HUES6 (cell line): ENCODE data around the gene NOS1AP.

Source experiments
- H3K27ac ChIP-seq: 2 replicates; pipeline ENCODE4 v1.7.0; 2013; ENCODE audit warnings: low read depth, mild to moderate bottlenecking, low read length, inconsistent platforms
- H3K27me3 ChIP-seq: 2 replicates; pipeline ENCODE4 v1.6.1; 2013; ENCODE audit warnings: low read length; ENCODE audit not compliant: control insufficient read depth, insufficient read depth
- H3K36me3 ChIP-seq: 2 replicates; pipeline ENCODE4 v1.6.1; 2013; ENCODE audit warnings: low read length; ENCODE audit not compliant: control insufficient read depth, insufficient read depth
- H3K4me1 ChIP-seq: 2 replicates; pipeline ENCODE4 v1.6.1; 2013; ENCODE audit warnings: low read length; ENCODE audit not compliant: control insufficient read depth, insufficient read depth
- H3K4me3 ChIP-seq: 2 replicates; pipeline ENCODE4 v1.5.1; 2013; ENCODE audit warnings: low read depth, low read length
- H3K9ac ChIP-seq: one replicate; pipeline ENCODE4 v1.6.1; 2013; ENCODE audit warnings: mild to moderate bottlenecking, low read length
- H3K9me3 ChIP-seq: 2 replicates; pipeline ENCODE4 v1.6.1; 2013; ENCODE audit warnings: low read depth, low read length; ENCODE audit not compliant: control insufficient read depth, insufficient read depth

Gene NOS1AP

DNA sequence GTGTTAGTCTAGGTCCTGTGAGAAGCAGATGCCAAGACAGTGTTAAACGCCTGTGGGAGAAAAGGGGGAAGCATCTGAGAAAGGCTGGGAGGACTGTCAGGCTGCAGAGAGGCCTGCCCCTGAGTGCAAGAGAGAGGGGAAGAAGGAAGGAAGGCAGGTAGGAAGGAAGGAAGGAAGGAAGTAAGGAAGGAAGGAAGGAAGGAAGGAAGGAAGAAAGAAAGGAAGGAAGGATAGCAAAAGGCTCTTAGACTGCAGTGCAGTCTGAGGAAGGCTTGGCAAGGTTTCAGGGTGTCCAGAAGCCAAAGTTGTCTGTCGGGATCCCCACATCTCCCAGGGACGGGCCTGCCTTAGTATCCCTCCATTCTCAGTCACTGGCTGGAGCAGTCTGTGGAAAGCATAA lies 224.5 kb downstream of the NOS1AP start:
- Histone ChIP-seq H3K27ac (no peak overlapping the region), H3K9ac (no peak overlapping the region), H3K4me3 (no peak overlapping the region)

DNA sequence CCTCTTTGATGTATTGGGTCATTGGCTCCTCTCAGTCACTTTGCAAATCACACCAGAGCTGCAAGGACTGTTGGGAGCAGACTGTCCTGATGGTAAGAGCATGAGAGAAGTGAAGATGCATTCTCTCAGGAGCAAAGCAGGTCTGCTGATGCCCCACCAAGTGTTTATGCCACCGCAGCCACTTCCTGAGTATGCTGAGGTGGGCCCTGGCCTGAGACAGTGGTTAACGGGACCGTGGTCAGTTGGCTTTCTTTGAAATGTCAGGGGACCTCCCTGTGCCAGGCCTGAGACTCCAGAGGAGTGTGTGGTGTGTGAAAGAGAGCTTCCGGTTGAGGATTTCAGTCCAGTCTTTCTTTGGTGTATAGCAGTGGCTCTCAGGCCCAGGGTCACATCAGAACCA lies 227.7 kb downstream of the NOS1AP start:
- H3K4me1 ChIP-seq: peaks cover 23% of the 10 kb centered on the region
- no peaks in the 10 kb centered on the region for H3K9me3 ChIP-seq
- no peak overlapping the region for H3K9ac ChIP-seq
- H3K27ac ChIP-seq: no peak overlapping the region
- no peaks in the 10 kb centered on the region for H3K27me3 ChIP-seq
- no peaks in the 10 kb centered on the region for H3K36me3 ChIP-seq
- H3K4me3 ChIP-seq: no peak overlapping the region

More for the DNA sequence above, 224.5 kb downstream of the NOS1AP start:
- Histone ChIP-seq H3K9me3 (no peaks in the 10 kb centered on the region), H3K36me3 (no peaks in the 10 kb centered on the region), H3K4me1 (peaks cover 15% of the 10 kb centered on the region), H3K27me3 (no peaks in the 10 kb centered on the region)

DNA sequence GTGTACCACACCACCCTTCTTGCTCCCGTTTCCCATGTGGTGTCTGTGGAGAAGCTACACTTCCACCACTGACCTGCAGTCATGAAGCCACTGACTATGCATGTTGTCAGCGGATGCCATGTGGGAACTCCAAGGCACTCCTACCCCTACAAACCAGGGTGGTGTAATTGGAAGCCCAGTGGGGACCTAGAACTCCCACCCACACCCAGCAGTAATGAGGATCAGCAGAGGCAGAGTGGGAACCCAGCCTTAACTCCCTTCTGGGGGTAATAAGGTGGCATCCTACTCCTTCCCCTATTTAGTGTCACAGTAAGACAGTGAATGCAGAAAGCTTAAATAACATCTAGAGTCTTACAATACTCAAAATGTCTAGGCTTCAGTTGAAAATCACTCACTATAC lies 228.8 kb downstream of the NOS1AP start:
- Histone ChIP-seq H3K36me3 (no peaks in the 10 kb centered on the region), H3K4me3 (no peak overlapping the region), H3K27ac (no peak overlapping the region), H3K27me3 (no peaks in the 10 kb centered on the region), H3K9me3 (no peaks in the 10 kb centered on the region), H3K4me1 (peaks cover 13% of the 10 kb centered on the region), H3K9ac (no peak overlapping the region)

DNA sequence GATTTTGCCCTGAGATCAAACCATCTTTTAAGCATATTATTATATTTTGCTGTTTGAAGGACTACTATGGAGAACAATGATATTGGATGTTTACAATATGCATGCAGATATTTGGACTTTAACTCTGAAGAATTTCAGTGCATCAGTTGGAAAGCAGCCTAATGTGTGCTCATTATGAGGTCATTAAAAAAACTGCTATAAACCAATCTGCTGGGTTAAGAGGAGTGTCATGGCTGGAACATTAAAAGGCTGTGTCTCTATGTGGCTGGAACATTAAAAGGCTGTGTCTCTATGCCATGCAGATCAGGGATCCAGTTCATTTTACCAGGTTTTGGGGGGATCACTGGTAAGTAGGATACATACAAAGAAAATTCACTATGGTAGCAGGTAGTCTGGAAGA lies 229.5 kb downstream of the NOS1AP start:
- no peaks in the 10 kb centered on the region for H3K9me3 ChIP-seq
- H3K36me3 ChIP-seq: no peaks in the 10 kb centered on the region
- H3K4me1 ChIP-seq: peaks cover 10% of the 10 kb centered on the region
- no peak overlapping the region for H3K4me3 ChIP-seq
- H3K9ac ChIP-seq: no peak overlapping the region
- H3K27ac ChIP-seq: no peak overlapping the region
- no peaks in the 10 kb centered on the region for H3K27me3 ChIP-seq

DNA sequence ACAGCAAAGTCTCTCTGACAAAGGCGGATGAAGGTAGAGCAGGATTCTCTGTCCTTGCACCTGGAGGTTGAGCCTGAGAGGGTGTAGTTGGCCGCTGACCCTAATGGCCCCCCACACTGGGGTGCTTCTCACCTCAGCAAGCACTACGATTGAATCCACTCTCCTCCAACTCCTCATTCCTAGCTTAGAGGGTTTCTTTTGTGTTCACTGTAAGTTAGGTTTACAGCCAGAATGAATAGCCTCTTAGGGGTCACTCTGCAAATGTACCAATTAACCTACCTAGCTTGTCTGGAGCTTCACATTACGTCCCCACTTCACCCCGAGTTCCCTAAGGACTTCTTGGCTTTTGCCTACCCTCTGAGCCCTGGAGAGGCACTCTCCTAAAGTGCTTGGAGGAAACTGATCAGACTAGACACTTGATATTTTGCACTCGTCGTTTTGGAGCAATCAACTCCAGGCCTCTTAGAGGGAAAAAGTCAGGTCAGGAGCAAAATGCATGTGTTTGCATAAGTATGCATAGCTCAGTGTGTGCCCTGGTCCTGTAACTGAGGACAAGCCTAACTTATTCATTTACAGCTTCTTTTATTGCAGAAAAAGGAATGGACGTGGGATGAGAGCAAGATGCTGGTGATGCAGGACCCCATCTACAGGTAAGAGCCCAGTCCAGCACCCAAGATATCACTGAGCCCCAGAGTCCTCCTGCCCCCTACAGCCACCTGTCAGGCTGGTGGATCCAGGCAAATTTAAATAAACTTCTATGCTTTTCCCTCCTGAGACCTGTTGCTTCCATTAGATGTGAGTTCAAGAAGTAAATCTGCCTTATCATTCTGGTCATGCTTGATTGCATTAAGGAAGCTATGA lies 230.8 kb downstream of the NOS1AP start:
- no peak overlapping the region for H3K27ac ChIP-seq
- H3K4me1 ChIP-seq: peaks cover 10% of the 10 kb centered on the region
- H3K27me3 ChIP-seq: no peaks in the 10 kb centered on the region
- no peaks in the 10 kb centered on the region for H3K9me3 ChIP-seq
- no peaks in the 10 kb centered on the region for H3K36me3 ChIP-seq
- H3K9ac ChIP-seq: no peak overlapping the region
- H3K4me3 ChIP-seq: no peak overlapping the region

DNA sequence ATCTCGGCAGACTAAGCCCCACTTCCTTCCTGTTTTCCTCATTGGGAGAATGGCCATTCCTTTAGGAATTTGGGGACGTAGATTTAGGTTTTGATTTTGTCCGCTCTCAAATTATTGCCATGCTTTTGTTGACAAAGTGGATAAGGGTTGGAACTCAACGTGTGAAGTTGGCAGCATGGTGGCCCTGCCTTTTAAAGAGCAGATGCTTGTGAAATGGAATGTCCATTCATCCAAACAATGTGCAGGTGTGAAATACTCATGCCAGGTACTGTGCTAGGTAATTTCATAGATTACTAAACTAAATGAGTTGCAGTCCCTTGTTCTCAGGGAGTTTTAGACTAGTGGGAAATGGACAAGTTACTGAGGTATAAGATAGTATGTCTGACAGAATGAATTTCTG lies 232.2 kb downstream of the NOS1AP start:
- Histone ChIP-seq H3K4me1 (peaks cover 10% of the 10 kb centered on the region), H3K27ac (no peak overlapping the region), H3K9me3 (no peaks in the 10 kb centered on the region), H3K36me3 (no peaks in the 10 kb centered on the region), H3K9ac (no peak overlapping the region), H3K27me3 (no peaks in the 10 kb centered on the region), H3K4me3 (no peak overlapping the region)

DNA sequence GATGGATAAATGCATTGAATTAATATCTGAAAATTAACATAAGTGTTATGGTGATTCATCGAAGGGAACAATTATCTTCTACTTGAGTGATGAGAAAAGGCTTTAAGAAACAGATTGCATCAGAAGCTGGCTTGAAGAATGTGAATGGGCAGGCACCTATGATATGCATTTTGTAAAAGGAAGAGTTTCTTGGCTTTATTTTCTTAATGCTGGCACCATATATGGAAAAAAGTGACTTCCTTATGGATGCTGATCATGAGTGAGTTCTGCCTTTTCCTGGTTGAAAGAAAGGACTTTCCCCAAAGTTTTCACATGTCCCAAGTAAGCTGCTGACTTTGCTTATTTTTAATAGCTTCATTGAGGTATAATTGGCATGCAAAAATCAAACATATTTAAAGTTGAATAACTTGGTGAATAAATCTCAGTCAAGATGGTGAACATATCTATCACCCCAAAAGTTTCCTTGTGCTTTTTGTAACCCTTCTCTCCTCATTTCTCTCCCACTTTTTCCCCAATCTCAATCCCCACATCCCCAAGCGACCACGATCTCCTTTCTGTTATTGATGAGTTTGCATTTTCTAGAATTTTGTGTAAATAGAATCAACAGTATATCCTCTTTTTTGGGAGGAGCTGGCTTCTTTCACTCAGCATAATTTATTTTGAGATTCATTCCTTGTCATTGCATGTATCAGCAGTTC lies 233.0 kb downstream of the NOS1AP start:
- H3K9me3 ChIP-seq: no peaks in the 10 kb centered on the region
- no peak overlapping the region for H3K4me3 ChIP-seq
- no peaks in the 10 kb centered on the region for H3K27me3 ChIP-seq
- H3K9ac ChIP-seq: no peak overlapping the region
- peaks cover 10% of the 10 kb centered on the region for H3K4me1 ChIP-seq
- H3K27ac ChIP-seq: no peak overlapping the region
- no peaks in the 10 kb centered on the region for H3K36me3 ChIP-seq

DNA sequence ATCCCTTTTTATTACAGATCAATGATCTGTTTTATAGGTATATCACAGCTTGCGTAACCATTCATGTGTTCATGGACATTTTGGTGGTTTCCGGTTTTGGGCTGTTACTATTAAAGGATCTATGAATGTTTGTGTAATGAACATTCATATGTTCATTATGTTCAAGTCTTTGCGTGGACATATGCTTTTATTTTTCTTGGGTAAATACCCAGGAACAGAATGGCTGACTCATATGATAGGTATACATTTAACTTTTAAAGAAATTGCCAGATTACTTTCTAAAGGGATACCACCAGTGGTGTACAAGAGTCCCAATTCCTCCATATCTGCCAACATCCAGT lies 233.5 kb downstream of the NOS1AP start:
- Histone ChIP-seq H3K36me3 (no peaks in the 10 kb centered on the region), H3K9ac (no peak overlapping the region), H3K27ac (no peak overlapping the region), H3K4me1 (peaks cover 10% of the 10 kb centered on the region), H3K27me3 (no peaks in the 10 kb centered on the region), H3K9me3 (no peaks in the 10 kb centered on the region), H3K4me3 (no peak overlapping the region)

DNA sequence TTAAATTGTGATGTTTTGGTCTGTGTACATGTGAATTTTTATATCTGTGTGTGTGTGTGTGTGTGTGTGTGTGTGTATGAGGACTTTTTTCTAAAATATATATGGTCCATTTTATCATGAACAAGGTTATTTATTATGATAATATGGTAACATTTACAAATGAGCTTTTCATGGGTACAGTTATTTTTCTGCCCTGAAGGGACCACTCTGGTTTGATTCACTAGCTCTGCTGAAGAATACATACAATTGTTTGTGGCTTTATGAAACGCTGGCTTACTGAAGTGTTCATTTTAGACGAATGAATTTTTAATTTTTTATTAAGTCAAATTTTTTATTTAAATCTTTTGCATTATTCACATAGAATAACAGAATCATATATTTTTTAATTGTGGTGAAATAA lies 235.2 kb downstream of the NOS1AP start:
- H3K36me3 ChIP-seq: no peaks in the 10 kb centered on the region
- peaks cover 8% of the 10 kb centered on the region for H3K4me1 ChIP-seq
- no peak overlapping the region for H3K4me3 ChIP-seq
- no peaks in the 10 kb centered on the region for H3K27me3 ChIP-seq
- H3K9me3 ChIP-seq: no peaks in the 10 kb centered on the region
- no peak overlapping the region for H3K27ac ChIP-seq
- no peak overlapping the region for H3K9ac ChIP-seq

DNA sequence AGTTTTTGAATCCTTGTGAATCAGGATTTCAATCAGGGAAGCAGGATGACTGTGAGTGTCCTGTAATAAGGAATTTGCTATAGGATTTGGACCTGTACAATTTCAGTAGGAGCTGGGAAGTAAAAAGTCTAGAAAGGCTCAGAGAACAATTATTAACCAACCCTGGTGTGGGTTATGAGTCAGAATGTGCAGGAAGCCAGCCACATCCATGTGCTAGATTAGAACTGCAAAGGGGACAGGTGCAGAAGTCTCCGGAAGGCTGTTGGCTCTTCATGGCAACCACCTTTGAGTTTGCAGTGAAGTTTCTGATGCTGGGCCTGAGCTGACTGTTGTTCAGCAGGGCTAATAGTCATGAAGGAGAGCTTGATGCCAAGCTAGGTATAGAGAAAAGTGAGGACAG lies 236.5 kb downstream of the NOS1AP start:
- Histone ChIP-seq H3K27ac (no peak overlapping the region), H3K36me3 (no peaks in the 10 kb centered on the region), H3K9me3 (no peaks in the 10 kb centered on the region), H3K9ac (no peak overlapping the region), H3K4me1 (no peaks in the 10 kb centered on the region), H3K4me3 (no peak overlapping the region), H3K27me3 (no peaks in the 10 kb centered on the region)

DNA sequence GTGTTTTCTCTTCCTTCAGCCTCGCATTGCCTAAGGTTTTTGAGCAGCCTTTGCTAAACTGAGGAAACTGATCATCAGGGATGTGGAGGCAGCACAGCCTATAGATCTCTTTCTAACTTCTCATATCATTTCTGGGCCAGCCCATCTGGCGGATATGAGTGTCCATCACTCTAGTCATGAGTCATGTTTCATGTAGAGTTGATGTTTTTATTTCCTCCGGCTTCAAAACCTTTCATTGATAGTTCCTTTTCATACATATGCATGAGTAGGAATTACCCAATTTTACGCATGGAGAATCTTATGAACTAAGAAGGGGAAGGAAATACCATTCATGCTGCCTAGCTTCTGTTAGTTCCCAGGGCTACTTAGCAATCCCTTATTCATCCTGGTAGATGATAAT lies 240.8 kb downstream of the NOS1AP start:
- H3K4me3 ChIP-seq: no peak overlapping the region
- no peaks in the 10 kb centered on the region for H3K36me3 ChIP-seq
- 0 out of 2 replicates have a peak, but pooled peaks cover 6% of the 10 kb centered on the region for H3K4me1 ChIP-seq
- H3K27ac ChIP-seq: no peak overlapping the region
- no peaks in the 10 kb centered on the region for H3K9me3 ChIP-seq
- H3K27me3 ChIP-seq: no peaks in the 10 kb centered on the region
- no peak overlapping the region for H3K9ac ChIP-seq
